GM12891 (cell line): ENCODE results near the gene FBXL20.

Source experiments
- POLR2A ChIP-seq: IDR thresholded peaks from 2 replicates; pipeline ENCODE4 v1.6.1; 2011; ENCODE audit warnings: low read depth, low read length, control low read depth
- POLR2AphosphoS5 ChIP-seq: IDR thresholded peaks from 2 replicates; pipeline ENCODE4 v1.6.1; 2011; ENCODE audit warnings: low read depth, low read length, control low read depth
- SPI1 ChIP-seq: IDR thresholded peaks from 2 replicates; pipeline ENCODE4 v1.6.1; 2011; ENCODE audit warnings: low read depth, low read length, control low read depth
- TAF1 ChIP-seq: IDR thresholded peaks from 2 replicates; pipeline ENCODE4 v1.6.1; 2011; ENCODE audit warnings: low read depth, low read length, control low read depth

- TF ChIP-seq POLR2A (no peak), SPI1 (no peak), POLR2AphosphoS5 (no peak), TAF1 (no peak)
These were observed 161.6 kb downstream of the FBXL20 start for GRCh38 chr17:39239640-39240314.
